Chondrocyte (in vitro differentiated cells): ENCODE measurements around the gene FTCDNL1. TPM values are rescaled to one million over a fixed set of nuclear protein-coding genes. Genes with fewer than 3 reads are reported as not detected.

ENCODE experiments used
- DNase-seq: peaks from one replicate; pipeline ENCODE4 v3.0.0; 2021; ENCODE audit warnings: mixed read lengths, low spot score
- H3K27ac Mint-ChIP-seq: one replicate; pipeline ENCODE4 v1.8.0; 2021; ENCODE audit warnings: mild to moderate bottlenecking, moderate library complexity, mixed read lengths; ENCODE audit not compliant: unreplicated experiment
- H3K27me3 Mint-ChIP-seq: 2 replicates; pipeline ENCODE4 v1.8.0; 2021; ENCODE audit warnings: low read depth, mixed read lengths
- H3K36me3 Mint-ChIP-seq: 2 replicates; pipeline ENCODE4 v1.8.0; 2021; ENCODE audit warnings: low read depth, mixed read lengths
- H3K4me1 Mint-ChIP-seq: 2 replicates; pipeline ENCODE4 v1.8.0; 2021; ENCODE audit warnings: low read depth, mild to moderate bottlenecking, mixed read lengths
- H3K4me3 Mint-ChIP-seq: one replicate; pipeline ENCODE4 v1.8.0; 2021; ENCODE audit warnings: mild to moderate bottlenecking, moderate library complexity, mixed read lengths; ENCODE audit not compliant: unreplicated experiment
- H3K9me3 Mint-ChIP-seq: 2 replicates; pipeline ENCODE4 v1.8.0; 2021; ENCODE audit warnings: low read depth, mixed read lengths
- CTCF ChIP-seq: fragments of 200-600 bp; sonication (generic); IDR thresholded peaks from 2 replicates; pipeline ENCODE4 v1.5.0; 2021; ENCODE audit warnings: antibody characterized with exemption, mild to moderate bottlenecking, moderate library complexity
- total RNA-seq: library from RNA; stranded (reverse); gene quantifications from 3 replicates; pipeline ENCODE4 v1.2.1, GENCODE V29; 2021

FTCDNL1 gene
- total RNA-seq, 1 donor from 2014 or later: 0.65 TPM

- no peaks in the 10 kb centered on the region for H3K4me1 Mint-ChIP-seq
- H3K9me3 Mint-ChIP-seq: peaks cover 2% of the 10 kb centered on the region
- peaks cover 26% of the 10 kb centered on the region for H3K27me3 Mint-ChIP-seq
- H3K4me3 Mint-ChIP-seq: no peak overlapping the region
- H3K27ac Mint-ChIP-seq: no peak overlapping the region
- no peaks in the 10 kb centered on the region for H3K36me3 Mint-ChIP-seq
- TF ChIP-seq CTCF: no peak
- no peak for DNase-seq
Measured at GRCh38 chr2:199765646-199766045, 85.3 kb downstream of the FTCDNL1 start.

DNA sequence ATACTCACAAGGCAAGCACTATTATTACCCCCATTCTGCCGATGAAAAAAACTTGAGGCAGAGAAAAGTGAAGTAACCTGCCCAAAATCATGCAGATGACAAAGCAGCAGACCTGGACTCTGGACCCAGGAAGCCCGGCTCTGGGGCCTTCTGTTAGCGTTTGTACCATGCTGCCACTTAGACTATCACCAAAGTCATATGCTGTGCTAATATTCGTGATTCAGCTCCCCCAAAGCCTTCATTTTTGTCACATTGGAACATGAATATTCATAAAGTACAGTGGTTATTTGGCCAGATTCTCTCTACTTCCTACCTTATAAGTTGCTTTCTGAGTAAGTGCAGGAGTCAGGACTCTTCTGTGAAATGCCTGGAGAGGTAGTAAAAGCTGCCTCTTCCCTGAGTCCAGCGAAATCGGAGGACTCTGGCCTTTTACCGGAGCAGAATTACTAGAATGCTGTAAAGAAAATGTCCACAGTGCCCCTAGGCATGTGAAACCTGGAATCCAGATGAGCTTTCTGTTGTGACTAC is 86.7 kb downstream of the FTCDNL1 start:
- no peak for DNase-seq
- TF ChIP-seq CTCF: no peak
- Mint-ChIP-seq H3K27me3 (peaks cover 18% of the 10 kb centered on the region), H3K36me3 (no peaks in the 10 kb centered on the region), H3K9me3 (peaks cover 2% of the 10 kb centered on the region), H3K4me3 (no peak overlapping the region), H3K27ac (no peak overlapping the region), H3K4me1 (no peaks in the 10 kb centered on the region)

DNA sequence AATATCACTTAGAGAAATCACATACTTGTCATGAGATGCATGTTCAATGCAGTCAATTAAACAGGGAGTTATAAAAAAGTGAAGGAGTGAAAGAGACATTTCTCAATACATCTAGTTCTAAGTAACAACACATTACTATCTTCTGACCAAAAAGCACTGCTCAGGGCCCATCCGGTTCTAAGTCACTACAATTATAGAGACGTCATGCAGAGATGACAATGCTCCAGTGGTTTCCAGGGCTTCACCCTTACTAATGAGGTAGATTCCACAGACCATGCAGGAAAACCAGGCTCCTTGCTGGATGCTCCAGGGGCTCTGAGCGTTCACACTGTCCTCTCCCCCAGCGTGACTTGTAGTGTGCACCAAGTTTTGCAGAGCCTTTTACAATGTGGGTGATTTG is 88.0 kb downstream of the FTCDNL1 start:
- Mint-ChIP-seq H3K36me3 (no peaks in the 10 kb centered on the region), H3K27me3 (peaks cover 9% of the 10 kb centered on the region), H3K27ac (no peak overlapping the region), H3K4me3 (no peak overlapping the region), H3K4me1 (no peaks in the 10 kb centered on the region), H3K9me3 (no peaks in the 10 kb centered on the region)
- DNase-seq: no peak
- no peak for TF ChIP-seq CTCF

DNA sequence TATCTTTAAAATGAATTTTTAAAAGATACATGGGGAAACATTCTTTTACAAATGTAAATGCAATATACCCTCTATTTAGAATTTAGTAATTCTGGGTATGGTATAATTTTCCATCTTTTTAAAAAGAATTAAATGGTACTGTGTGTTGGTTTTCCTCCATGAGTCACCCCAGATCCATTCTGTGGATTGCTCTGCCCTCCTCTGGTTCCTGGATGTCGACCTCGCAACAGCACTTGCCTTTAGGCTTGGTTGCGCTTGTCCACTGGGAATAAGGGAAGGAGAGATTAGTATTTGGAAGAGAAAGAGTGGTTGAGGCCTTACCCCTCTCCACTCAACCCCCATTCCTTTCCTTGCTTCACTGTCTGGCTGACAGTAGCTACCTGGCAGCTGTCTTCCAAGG is 90.4 kb downstream of the FTCDNL1 start:
- no peak for TF ChIP-seq CTCF
- no peak overlapping the region for H3K4me3 Mint-ChIP-seq
- DNase-seq: no peak
- H3K36me3 Mint-ChIP-seq: no peaks in the 10 kb centered on the region
- no peak overlapping the region for H3K27ac Mint-ChIP-seq
- no peaks in the 10 kb centered on the region for H3K9me3 Mint-ChIP-seq
- no peaks in the 10 kb centered on the region for H3K4me1 Mint-ChIP-seq
- peaks cover 7% of the 10 kb centered on the region for H3K27me3 Mint-ChIP-seq

DNA sequence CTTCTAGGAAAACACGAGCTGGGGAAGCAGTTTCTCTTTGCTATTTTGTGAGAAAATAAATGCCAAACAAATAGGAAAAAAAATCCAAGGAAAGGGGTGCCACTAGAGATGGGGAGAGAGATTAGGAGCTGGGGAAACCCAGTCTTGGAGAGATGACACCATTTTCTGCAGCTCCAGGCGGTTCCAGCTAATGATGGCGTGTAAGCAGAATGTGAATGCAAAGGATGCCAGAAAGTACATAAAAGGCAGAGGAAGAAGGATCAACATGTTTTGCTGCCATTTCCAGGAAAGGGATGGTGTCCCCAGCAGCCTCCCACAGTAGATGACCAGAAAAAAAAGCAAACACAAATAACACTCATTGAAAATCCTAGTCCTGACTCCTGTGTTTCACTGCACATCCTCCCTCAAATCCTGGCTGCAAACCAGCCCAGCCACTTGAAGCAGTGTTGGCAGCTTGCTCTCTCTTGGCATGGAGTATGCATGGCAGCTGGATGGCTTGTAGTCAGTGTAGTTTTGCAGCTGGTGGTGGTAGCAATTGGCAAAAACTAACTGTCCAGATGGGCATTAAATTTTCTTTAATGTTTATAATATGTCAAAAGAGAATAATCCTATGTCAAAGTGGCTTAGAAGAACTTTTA is 93.6 kb downstream of the FTCDNL1 start:
- H3K4me1 Mint-ChIP-seq: no peaks in the 10 kb centered on the region
- H3K9me3 Mint-ChIP-seq: peaks cover 5% of the 10 kb centered on the region
- no peak overlapping the region for H3K4me3 Mint-ChIP-seq
- peaks cover 15% of the 10 kb centered on the region for H3K27me3 Mint-ChIP-seq
- TF ChIP-seq CTCF: no peak
- no peaks in the 10 kb centered on the region for H3K36me3 Mint-ChIP-seq
- no peak for DNase-seq
- H3K27ac Mint-ChIP-seq: no peak overlapping the region
